Measurements from ENCODE around the gene ZCCHC10. TPM values are rescaled to one million over a fixed set of nuclear protein-coding genes. Genes with fewer than 3 reads are reported as not detected.

The ZCCHC10 gene
- total and polyA plus RNA-seq, 9 of the 15 experiments (the other 6 are each of a cell fraction or from before 2014, with no cell fraction given), result 11.9 to 146 (median 51.8) TPM

DNA sequence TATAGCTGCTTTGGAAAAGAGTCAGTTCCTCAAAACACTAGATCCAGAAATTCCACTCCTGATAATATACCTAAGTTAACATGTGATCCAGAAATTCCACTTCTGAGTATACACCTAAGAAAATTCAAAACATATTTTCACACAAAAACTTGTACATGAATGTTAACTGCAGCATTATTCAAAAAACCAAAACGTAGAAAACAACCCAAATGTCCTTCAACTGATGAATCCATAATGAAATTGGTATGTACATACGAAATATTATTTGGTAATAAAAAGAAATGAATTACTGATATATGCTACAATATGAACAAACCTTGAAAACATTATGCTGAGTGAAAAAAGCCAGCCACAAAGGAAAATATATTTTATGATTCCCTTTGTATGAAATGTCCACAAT, 46.4 kb downstream of the ZCCHC10 start:
- Histone ChIP-seq H3K9me1 (ENCODE audit: control insufficient read depth, insufficient read depth, low read length) (no peaks in the 10 kb centered on the region), H3K27me3 (ENCODE audit: control insufficient read depth in 2 of 2, insufficient read depth in 2 of 2, low read length in 2 of 2) (no peaks in the 10 kb centered on the region), H3K4me2 (ENCODE audit: insufficient read depth, low read length) (no peak overlapping the region), H3K4me3 (no peak overlapping the region), H3K79me2 (ENCODE audit: control insufficient read depth, insufficient read depth, low read length) (no peaks in the 10 kb centered on the region), H3K4me1 (replicated peaks in 1 of 2; ENCODE audit: control insufficient read depth in 2 of 2, insufficient read depth in 2 of 2, low read length in 2 of 2) (no peaks in the 10 kb centered on the region; a peak in 1 of 5 replicates), H3K36me3 (ENCODE audit: control insufficient read depth, insufficient read depth, low read length) (no peaks in the 10 kb centered on the region), H4K20me1 (replicated peaks; ENCODE audit: control insufficient read depth, insufficient read depth, low read length) (no peaks in the 10 kb centered on the region), H3K9ac (ENCODE audit: insufficient read depth in 1 of 2, low read depth in 2 of 2, low read length in 2 of 2) (no peak overlapping the region), H3K9me3 (replicated peaks; ENCODE audit: control insufficient read depth, insufficient read depth, low read depth, low read length) (no peaks in the 10 kb centered on the region), H3K27ac (ENCODE audit: extremely low read depth, low read depth, low read length) (no peak overlapping the region), H2AFZ (ENCODE audit: low read depth, low read length) (no peak overlapping the region)
- no peak for DNase-seq (ENCODE audit: extremely low read depth in 1 of 4, low spot score in 3 of 4)
- BruUV-seq (replicated peaks), result no TSS peak
- POLR2A ChIA-PET, result interaction anchor here (0.9 kb wide), 1 partner anchor 17 kb away, joined by 4 read pairs; the partner anchor contains the start of gene AFF4
- intact Hi-C loops (cut with micrococcal nuclease) (no loop called here), in situ Hi-C loops (cut with MboI) (no loop called here)
- ATAC-seq, result no peak
- TF ChIP-seq CAMTA2 (CRISPR knock-in tag; conservative IDR thresholded peaks at IDR 0.05) (no peak), ZKSCAN1 (IDR thresholded peaks at IDR 0.05; ENCODE audit: low read depth, low read length) (no peak), ZNF134 (CRISPR knock-in tag; conservative IDR thresholded peaks at IDR 0.05) (0 out of 2 replicates have a peak, but pooled peaks have one; percentile 54), HMGXB4 (CRISPR knock-in tag; IDR thresholded peaks at IDR 0.05) (no peak), SAP30 (IDR thresholded peaks at IDR 0.05; ENCODE audit: borderline replicate concordance, insufficient read depth, low read depth, low read length, poor library complexity, severe bottlenecking) (no peak), CCNT2 (IDR thresholded peaks at IDR 0.05; ENCODE audit: borderline replicate concordance, extremely low read depth, insufficient read length, low read depth, low read length) (no peak), CREM (IDR thresholded peaks at IDR 0.05; ENCODE audit: low read depth) (no peak)
- no peak for FAIRE-seq
- CTCF ChIA-PET (ENCODE audit: low intra/inter-chr PET ratio), result no interaction called here
- WGBS (ENCODE audit: insufficient coverage, low coverage, missing lambda C conversion rate), result 22% methylated on average over 2 of the region's 2 CpGs
